Ishikawa (cell line): Measurements from ENCODE around the gene PELI2.

Source experiments
- CEBPB ChIP-seq: IDR thresholded peaks from 2 replicates; pipeline ENCODE4 v1.6.1; 2012
- CREB1 ChIP-seq: IDR thresholded peaks from 2 replicates; pipeline ENCODE4 v1.6.1; 2012; ENCODE audit warnings: low read depth
- EGR1 ChIP-seq: IDR thresholded peaks from 2 replicates; pipeline ENCODE4 v1.6.1; 2012
- EP300 ChIP-seq: IDR thresholded peaks from 2 replicates; pipeline ENCODE4 v1.6.1; 2012; ENCODE audit warnings: borderline replicate concordance
- FOXM1 ChIP-seq: IDR thresholded peaks from 2 replicates; pipeline ENCODE4 v1.6.1; 2012; ENCODE audit warnings: low read depth, borderline replicate concordance
- MAX ChIP-seq: IDR thresholded peaks from 2 replicates; pipeline ENCODE4 v1.6.1; 2012
- NFIC ChIP-seq: IDR thresholded peaks from 2 replicates; pipeline ENCODE4 v1.6.1; 2012
- RAD21 ChIP-seq: IDR thresholded peaks from 2 replicates; pipeline ENCODE4 v1.6.1; 2012; ENCODE audit warnings: low read depth
- REST ChIP-seq: IDR thresholded peaks from 2 replicates; pipeline ENCODE4 v1.6.1; 2012; ENCODE audit warnings: low read depth, mild to moderate bottlenecking
- TAF1 ChIP-seq: IDR thresholded peaks from 2 replicates; pipeline ENCODE4 v1.6.1; 2012; ENCODE audit warnings: low read depth, mild to moderate bottlenecking
- TCF12 ChIP-seq: IDR thresholded peaks from 2 replicates; pipeline ENCODE4 v1.6.1; 2012; ENCODE audit warnings: low read depth
- TEAD4 ChIP-seq: IDR thresholded peaks from 2 replicates; pipeline ENCODE4 v1.6.1; 2012
- USF1 ChIP-seq: IDR thresholded peaks from 2 replicates; pipeline ENCODE4 v1.6.1; 2012
- YY1 ChIP-seq: IDR thresholded peaks from 2 replicates; pipeline ENCODE4 v1.6.1; 2012; ENCODE audit warnings: low read depth
- ZBTB7A ChIP-seq: IDR thresholded peaks from 2 replicates; pipeline ENCODE4 v1.6.1; 2012; ENCODE audit warnings: low read depth

Gene PELI2

GRCh38 chr14:56168007-56168616 is 49.9 kb downstream of the PELI2 start:
- TF ChIP-seq CEBPB (no peak), REST (no peak), TAF1 (no peak), RAD21 (no peak), MAX (no peak), TCF12 (no peak), CREB1 (no peak), NFIC (no peak), YY1 (no peak), EP300 (no peak), ZBTB7A (no peak), USF1 (no peak), FOXM1 (no peak), TEAD4 (no peak), EGR1 (no peak)

- TF ChIP-seq YY1 (no peak), CEBPB (no peak), CREB1 (no peak), EGR1 (no peak), TCF12 (no peak), ZBTB7A (no peak), USF1 (no peak)
These were observed 51.8 kb downstream of the PELI2 start for GRCh38 chr14:56170028-56170427.

- TF ChIP-seq EGR1 (no peak), CREB1 (no peak), NFIC (no peak), CEBPB (no peak), FOXM1 (no peak), REST (no peak), TAF1 (no peak), EP300 (no peak), TCF12 (no peak), RAD21 (no peak), ZBTB7A (no peak), YY1 (no peak), USF1 (no peak), TEAD4 (no peak)
These were observed 52.7 kb downstream of the PELI2 start for GRCh38 chr14:56170877-56171422.

- no peak for TF ChIP-seq NFIC
- no peak for TF ChIP-seq REST
- no peak for TF ChIP-seq EP300
- no peak for TF ChIP-seq CEBPB
- TF ChIP-seq ZBTB7A = no peak
- no peak for TF ChIP-seq EGR1
- no peak for TF ChIP-seq CREB1
- no peak for TF ChIP-seq TAF1
- no peak for TF ChIP-seq RAD21
- no peak for TF ChIP-seq USF1
- no peak for TF ChIP-seq TEAD4
- TF ChIP-seq MAX = no peak
- no peak for TF ChIP-seq FOXM1
- TF ChIP-seq TCF12 = no peak
- no peak for TF ChIP-seq YY1
These were observed 53.9 kb downstream of the PELI2 start for GRCh38 chr14:56172074-56172473.
